ENCODE data around the gene TTC23.

Gene TTC23

GRCh38 chr15:99090938-99091337 is 158.4 kb downstream of the TTC23 start:
- Histone ChIP-seq H3K27me3 (ENCODE audit: control insufficient read depth in 1 of 2, insufficient read depth in 2 of 2, low read length in 2 of 2) (no peaks in the 10 kb centered on the region), H3K4me3 (ENCODE audit: low read depth in 1 of 2, low read length in 2 of 2) (no peak overlapping the region), H3K4me1 (ENCODE audit: control insufficient read depth in 1 of 2, insufficient read depth in 2 of 2, low read length in 2 of 2) (no peaks in the 10 kb centered on the region), H3K9ac (ENCODE audit: low read depth in 1 of 2, low read length in 2 of 2) (no peak overlapping the region), H3K36me3 (ENCODE audit: control insufficient read depth in 1 of 2, insufficient read depth in 2 of 2, low read length in 2 of 2) (no peaks in the 10 kb centered on the region), H3K9me3 (ENCODE audit: control insufficient read depth in 1 of 2, low read length in 2 of 2) (no peaks in the 10 kb centered on the region), H3K27ac (ENCODE audit: low read depth, low read length) (no peak overlapping the region)

GRCh38 chr15:99090011-99090699 is 159.2 kb downstream of the TTC23 start:
- H3K4me3 ChIP-seq (ENCODE audit: low read depth in 1 of 2, low read length in 2 of 2): no peak overlapping the region
- no peak overlapping the region for H3K9ac ChIP-seq (ENCODE audit: low read depth in 1 of 2, low read length in 2 of 2)
- no peaks in the 10 kb centered on the region for H3K27me3 ChIP-seq (ENCODE audit: control insufficient read depth in 1 of 2, insufficient read depth in 2 of 2, low read length in 2 of 2)
- no peaks in the 10 kb centered on the region for H3K36me3 ChIP-seq (ENCODE audit: control insufficient read depth in 1 of 2, insufficient read depth in 2 of 2, low read length in 2 of 2)
- no peaks in the 10 kb centered on the region for H3K9me3 ChIP-seq (ENCODE audit: control insufficient read depth in 1 of 2, low read length in 2 of 2)
- H3K4me1 ChIP-seq (ENCODE audit: control insufficient read depth in 1 of 2, insufficient read depth in 2 of 2, low read length in 2 of 2): no peaks in the 10 kb centered on the region
- H3K27ac ChIP-seq (ENCODE audit: low read depth, low read length): no peak overlapping the region

- Histone ChIP-seq H3K9ac (ENCODE audit: low read depth in 1 of 2, low read length in 2 of 2) (no peak overlapping the region), H3K27me3 (ENCODE audit: control insufficient read depth in 1 of 2, insufficient read depth in 2 of 2, low read length in 2 of 2) (no peaks in the 10 kb centered on the region), H3K4me1 (ENCODE audit: control insufficient read depth in 1 of 2, insufficient read depth in 2 of 2, low read length in 2 of 2) (no peaks in the 10 kb centered on the region), H3K9me3 (ENCODE audit: control insufficient read depth in 1 of 2, low read length in 2 of 2) (no peaks in the 10 kb centered on the region), H3K4me3 (ENCODE audit: low read depth in 1 of 2, low read length in 2 of 2) (no peak overlapping the region), H3K36me3 (ENCODE audit: control insufficient read depth in 1 of 2, insufficient read depth in 2 of 2, low read length in 2 of 2) (no peaks in the 10 kb centered on the region), H3K27ac (ENCODE audit: low read depth, low read length) (no peak overlapping the region)
These were observed 161.9 kb downstream of the TTC23 start for GRCh38 chr15:99087405-99087943.

- H3K9ac ChIP-seq (ENCODE audit: low read depth in 1 of 2, low read length in 2 of 2): no peak overlapping the region
- H3K4me3 ChIP-seq (ENCODE audit: low read depth in 1 of 2, low read length in 2 of 2): no peak overlapping the region
- H3K27me3 ChIP-seq (ENCODE audit: control insufficient read depth in 1 of 2, insufficient read depth in 2 of 2, low read length in 2 of 2): no peaks in the 10 kb centered on the region
- no peak overlapping the region for H3K27ac ChIP-seq (ENCODE audit: low read depth, low read length)
- no peaks in the 10 kb centered on the region for H3K4me1 ChIP-seq (ENCODE audit: control insufficient read depth in 1 of 2, insufficient read depth in 2 of 2, low read length in 2 of 2)
- H3K9me3 ChIP-seq (ENCODE audit: control insufficient read depth in 1 of 2, low read length in 2 of 2): no peaks in the 10 kb centered on the region
- no peaks in the 10 kb centered on the region for H3K36me3 ChIP-seq (ENCODE audit: control insufficient read depth in 1 of 2, insufficient read depth in 2 of 2, low read length in 2 of 2)
These were observed 163.1 kb downstream of the TTC23 start for GRCh38 chr15:99086327-99086667.
